PC-9 (cell line): ENCODE data around the gene BCL2L1. TPM values are rescaled to one million over a fixed set of nuclear protein-coding genes. Genes with fewer than 3 reads are reported as not detected.

Source experiments
- BruUV-seq: library from RNA; stranded (reverse); fragments of 400-500 nt; replicated peaks from 2 replicates; lab custom pipeline; 2021; lab: Mats Ljungman, UMichigan
- CTCF ChIA-PET: fragments of 300-600 bp; sonication (Branson Sonifier 250); formaldehyde crosslinking; loops from one replicate; lab custom pipeline; 2022; ENCODE audit warnings: antibody characterized with exemption; lab: Charles Lee
- POLR2A ChIA-PET: fragments of 300-600 bp; sonication (Branson Sonifier 250); formaldehyde crosslinking; loops from one replicate; lab custom pipeline; 2022; ENCODE audit warnings: antibody characterized with exemption; ENCODE audit not compliant: unreplicated experiment; lab: Charles Lee
- DNase-seq, 2 experiments: peaks; one replicate each; pipeline versions ENCODE4 v3.0.0 to v3.0.0-alpha.2; 2015 to 2022; ENCODE audit warnings: mixed read lengths in 1 of 2
- H2AFZ ChIP-seq: fragments of 200-600 bp; sonication (generic); 2 replicates; pipeline ENCODE4 v1.8.1; 2017; ENCODE audit warnings: antibody characterized with exemption
- H3F3A ChIP-seq: fragments of 200-600 bp; sonication (generic); 2 replicates; pipeline ENCODE4 v1.8.1; 2017; ENCODE audit warnings: antibody characterized with exemption, mild to moderate bottlenecking, low read depth; ENCODE audit not compliant: insufficient read depth
- H3K27ac ChIP-seq: fragments of 200-600 bp; sonication (generic); 2 replicates; pipeline ENCODE4 v1.6.1; 2016; ENCODE audit warnings: mixed run types
- H3K27me3 ChIP-seq: fragments of 200-600 bp; sonication (generic); 2 replicates; pipeline ENCODE4 v1.6.1; 2016; ENCODE audit warnings: low read depth, mixed run types; ENCODE audit not compliant: insufficient read depth
- H3K36me3 ChIP-seq: fragments of 200-600 bp; sonication (generic); 2 replicates; pipeline ENCODE4 v1.6.1; 2016; ENCODE audit warnings: low read depth, mixed run types
- H3K4me1 ChIP-seq: fragments of 200-600 bp; sonication (generic); replicated peaks from 2 replicates; pipeline ENCODE4 v1.6.1; 2016; ENCODE audit warnings: mixed run types; ENCODE audit not compliant: insufficient read depth
- H3K4me2 ChIP-seq: fragments of 200-600 bp; sonication (generic); 2 replicates; pipeline ENCODE4 v1.6.1; 2017; ENCODE audit warnings: mixed run types
- H3K4me3 ChIP-seq: fragments of 200-600 bp; sonication (generic); 2 replicates; pipeline ENCODE4 v1.6.1; 2016; ENCODE audit warnings: mixed run types
- H3K79me2 ChIP-seq: fragments of 200-600 bp; sonication (generic); 2 replicates; pipeline ENCODE4 v1.6.1; 2017; ENCODE audit warnings: low read depth, mixed run types
- H3K9me2 ChIP-seq: fragments of 200-600 bp; sonication (generic); 2 replicates; pipeline ENCODE4 v1.8.1; 2017; ENCODE audit warnings: mild to moderate bottlenecking; ENCODE audit not compliant: insufficient read depth
- H3K9me3 ChIP-seq: fragments of 200-600 bp; sonication (generic); 2 replicates; pipeline ENCODE4 v1.8.1; 2016; ENCODE audit warnings: low read depth; ENCODE audit not compliant: insufficient read depth
- H4K20me1 ChIP-seq: fragments of 200-600 bp; sonication (generic); 2 replicates; pipeline ENCODE4 v1.8.1; 2017; ENCODE audit not compliant: insufficient read depth
- EZH2 ChIP-seq: fragments of 200-600 bp; sonication (generic); IDR thresholded peaks from 2 replicates; pipeline ENCODE4 v1.8.0; 2017; ENCODE audit warnings: antibody characterized with exemption, low read depth
- intact Hi-C: fragments of 100-400 bp; cut with micrococcal nuclease; formaldehyde crosslinking; loops from one replicate; pipeline ENCODE4 v1.10.0; 2022; ENCODE audit not compliant: unreplicated experiment
- total RNA-seq: library from RNA; stranded (reverse); gene quantifications from 2 replicates; pipeline ENCODE4 v1.2.3, GENCODE V29; 2021
- TF ChIP-seq, protein P1 (sequence below): fragments of 200-600 bp; sonication (generic); conservative IDR thresholded peaks from 2 replicates; pipeline ENCODE4 v1.6.1; 2017; ENCODE audit warnings: mixed run types, antibody characterized with exemption, mild to moderate bottlenecking, moderate library complexity

BCL2L1 gene
- total RNA-seq, 1 experiment from 2014 or later, result 125 TPM

DNA sequence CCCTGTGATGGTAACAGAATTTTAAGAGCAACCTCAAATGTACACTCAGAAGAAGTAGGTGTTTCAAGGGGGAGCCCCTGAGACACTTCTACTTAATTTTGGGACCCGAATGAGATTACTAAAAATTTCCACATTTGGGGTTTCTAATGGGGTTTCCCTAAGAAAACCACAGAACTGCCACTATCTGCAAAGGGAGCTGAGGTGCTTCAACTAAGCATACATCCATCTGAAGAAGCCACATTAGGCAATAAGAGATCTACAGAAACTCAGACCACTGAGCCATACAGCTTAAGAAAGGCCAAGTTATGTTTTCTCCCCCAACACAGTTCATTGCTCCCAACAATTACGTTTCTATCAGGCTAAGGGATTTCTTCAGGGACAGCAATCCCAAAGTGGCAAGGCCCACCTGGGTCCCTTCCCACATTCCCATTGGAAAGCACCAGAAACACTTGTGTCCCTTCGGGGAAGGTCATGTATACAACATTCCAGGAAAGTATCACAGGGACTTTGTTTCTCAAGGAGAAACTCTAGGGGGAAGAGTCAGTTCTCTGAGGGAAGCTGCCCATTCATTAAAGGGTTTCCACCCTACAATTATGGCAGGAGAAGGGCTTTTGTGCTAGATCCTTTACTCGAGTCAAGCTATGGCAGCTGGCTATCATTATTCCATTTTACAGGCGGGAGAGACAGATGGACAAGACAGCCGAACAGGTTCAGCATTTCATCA, 5.0 kb downstream of the BCL2L1 start:
- no peaks in the 10 kb centered on the region for H3K9me3 ChIP-seq
- H4K20me1 ChIP-seq, result no peaks in the 10 kb centered on the region
- POLR2A ChIA-PET, result no interaction called here
- no peaks in the 10 kb centered on the region for H3K9me2 ChIP-seq
- CTCF ChIA-PET, result interaction anchor here (0.5 to 0.6 kb wide), 2 partner anchors 14 to 58 kb away, joined by 5 to 7 read pairs; no protein-coding TSS in a partner anchor
- intact Hi-C loops, result no loop called here
- TF ChIP-seq, protein P1, sequence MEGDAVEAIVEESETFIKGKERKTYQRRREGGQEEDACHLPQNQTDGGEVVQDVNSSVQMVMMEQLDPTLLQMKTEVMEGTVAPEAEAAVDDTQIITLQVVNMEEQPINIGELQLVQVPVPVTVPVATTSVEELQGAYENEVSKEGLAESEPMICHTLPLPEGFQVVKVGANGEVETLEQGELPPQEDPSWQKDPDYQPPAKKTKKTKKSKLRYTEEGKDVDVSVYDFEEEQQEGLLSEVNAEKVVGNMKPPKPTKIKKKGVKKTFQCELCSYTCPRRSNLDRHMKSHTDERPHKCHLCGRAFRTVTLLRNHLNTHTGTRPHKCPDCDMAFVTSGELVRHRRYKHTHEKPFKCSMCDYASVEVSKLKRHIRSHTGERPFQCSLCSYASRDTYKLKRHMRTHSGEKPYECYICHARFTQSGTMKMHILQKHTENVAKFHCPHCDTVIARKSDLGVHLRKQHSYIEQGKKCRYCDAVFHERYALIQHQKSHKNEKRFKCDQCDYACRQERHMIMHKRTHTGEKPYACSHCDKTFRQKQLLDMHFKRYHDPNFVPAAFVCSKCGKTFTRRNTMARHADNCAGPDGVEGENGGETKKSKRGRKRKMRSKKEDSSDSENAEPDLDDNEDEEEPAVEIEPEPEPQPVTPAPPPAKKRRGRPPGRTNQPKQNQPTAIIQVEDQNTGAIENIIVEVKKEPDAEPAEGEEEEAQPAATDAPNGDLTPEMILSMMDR, result no peak
- TF ChIP-seq EZH2, result no peak
- peak overlapping the region; percentile 97 for H3K4me2 ChIP-seq
- peaks cover 83% of the 10 kb centered on the region for H3F3A ChIP-seq
- BruUV-seq, result no TSS peak
- peak overlapping the region; percentile 99 for H3K27ac ChIP-seq
- H3K4me1 ChIP-seq, result peaks cover 64% of the 10 kb centered on the region
- peak overlapping the region; percentile 88 for H3K4me3 ChIP-seq
- no peaks in the 10 kb centered on the region for H3K27me3 ChIP-seq
- H3K79me2 ChIP-seq, result peaks cover 98% of the 10 kb centered on the region
- peaks cover 60% of the 10 kb centered on the region for H3K36me3 ChIP-seq
- no peak overlapping the region for H2AFZ ChIP-seq
- DNase-seq, result no peak

GRCh38 chr20:31716818-31717477, 5.7 kb downstream of the BCL2L1 start:
- Histone ChIP-seq H3K4me3 (peak overlapping the region; percentile 88), H2AFZ (no peak overlapping the region), H3K79me2 (peaks cover 97% of the 10 kb centered on the region), H3K36me3 (peaks cover 65% of the 10 kb centered on the region), H3K9me3 (no peaks in the 10 kb centered on the region), H3F3A (peaks cover 86% of the 10 kb centered on the region), H3K9me2 (no peaks in the 10 kb centered on the region), H3K27me3 (no peaks in the 10 kb centered on the region), H4K20me1 (no peaks in the 10 kb centered on the region), H3K4me2 (peak overlapping the region; percentile 97), H3K27ac (peak overlapping the region; percentile 99), H3K4me1 (peaks cover 71% of the 10 kb centered on the region)
- no TSS peak for BruUV-seq
- no peak for DNase-seq
- TF ChIP-seq, protein P1, result no peak
- TF ChIP-seq EZH2, result no peak
- ChIA-PET CTCF (interaction anchor here (0.6 to 1.2 kb wide), 2 partner anchors 154 to 474 kb away, joined by 3 read pairs; no protein-coding TSS in a partner anchor), POLR2A (interaction anchor here (0.6 to 0.7 kb wide), 2 partner anchors 13 to 156 kb away, joined by 5 to 7 read pairs; no protein-coding TSS in a partner anchor)
- intact Hi-C loops, result no loop called here

DNA sequence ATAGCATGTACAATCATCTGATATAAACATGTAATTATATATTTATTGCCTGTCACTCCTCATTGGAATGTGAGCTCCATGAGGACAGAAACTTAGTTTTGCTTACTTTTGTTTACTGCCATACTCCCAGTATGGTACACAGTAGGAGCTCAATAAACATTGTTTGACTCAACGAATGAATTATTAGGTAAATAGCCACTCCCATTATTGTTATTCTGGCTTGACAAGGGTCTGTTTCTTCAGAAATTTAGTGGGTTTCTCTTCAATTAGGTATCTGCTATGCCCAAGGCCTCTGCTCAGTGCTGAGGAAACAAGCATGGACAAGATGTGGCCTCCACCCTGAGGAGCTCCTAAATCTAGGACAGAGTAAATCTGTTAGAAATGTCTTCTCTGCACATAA, 6.3 kb downstream of the BCL2L1 start:
- peak overlapping the region; percentile 97 for H3K4me2 ChIP-seq
- ChIA-PET CTCF (interaction anchor here (0.6 to 1.2 kb wide), 3 partner anchors 17 to 475 kb away, joined by 3 read pairs; no protein-coding TSS in a partner anchor), POLR2A (interaction anchor here (0.6 to 0.7 kb wide), 2 partner anchors 12 to 156 kb away, joined by 5 to 7 read pairs; no protein-coding TSS in a partner anchor)
- TF ChIP-seq, protein P1, result no peak
- no peak for TF ChIP-seq EZH2
- H3F3A ChIP-seq, result peaks cover 89% of the 10 kb centered on the region
- no TSS peak for BruUV-seq
- no peaks in the 10 kb centered on the region for H3K9me2 ChIP-seq
- peak overlapping the region; percentile 88 for H3K4me3 ChIP-seq
- H3K79me2 ChIP-seq, result peaks cover 97% of the 10 kb centered on the region
- peaks cover 77% of the 10 kb centered on the region for H3K4me1 ChIP-seq
- no peak for DNase-seq
- H3K9me3 ChIP-seq, result no peaks in the 10 kb centered on the region
- H3K36me3 ChIP-seq, result peaks cover 65% of the 10 kb centered on the region
- intact Hi-C loops, result no loop called here
- H4K20me1 ChIP-seq, result no peaks in the 10 kb centered on the region
- H3K27me3 ChIP-seq, result no peaks in the 10 kb centered on the region
- H2AFZ ChIP-seq, result no peak overlapping the region
- H3K27ac ChIP-seq, result peak overlapping the region; percentile 99
